ENCODE data around the gene STOML2.

DNA sequence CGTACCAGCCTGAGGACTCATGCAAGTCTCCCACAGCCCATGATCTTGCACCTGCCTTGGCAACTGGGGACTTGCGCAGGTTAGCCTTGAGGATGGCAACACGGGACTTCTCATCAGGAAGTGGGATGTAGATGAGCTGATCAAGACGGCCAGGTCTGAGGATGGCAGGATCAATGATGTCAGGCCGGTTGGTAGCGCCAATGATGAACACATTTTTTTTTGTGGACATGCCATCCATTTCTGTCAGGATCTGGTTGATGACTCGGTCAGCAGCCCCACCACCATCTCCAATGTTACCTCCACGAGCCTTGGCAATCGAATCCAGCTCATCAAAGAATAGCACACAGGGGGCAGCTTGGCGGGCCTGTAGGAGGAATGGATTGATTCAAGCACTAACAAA lies 43.5 kb downstream of the STOML2 start:
- TF ChIP-seq, protein P1, sequence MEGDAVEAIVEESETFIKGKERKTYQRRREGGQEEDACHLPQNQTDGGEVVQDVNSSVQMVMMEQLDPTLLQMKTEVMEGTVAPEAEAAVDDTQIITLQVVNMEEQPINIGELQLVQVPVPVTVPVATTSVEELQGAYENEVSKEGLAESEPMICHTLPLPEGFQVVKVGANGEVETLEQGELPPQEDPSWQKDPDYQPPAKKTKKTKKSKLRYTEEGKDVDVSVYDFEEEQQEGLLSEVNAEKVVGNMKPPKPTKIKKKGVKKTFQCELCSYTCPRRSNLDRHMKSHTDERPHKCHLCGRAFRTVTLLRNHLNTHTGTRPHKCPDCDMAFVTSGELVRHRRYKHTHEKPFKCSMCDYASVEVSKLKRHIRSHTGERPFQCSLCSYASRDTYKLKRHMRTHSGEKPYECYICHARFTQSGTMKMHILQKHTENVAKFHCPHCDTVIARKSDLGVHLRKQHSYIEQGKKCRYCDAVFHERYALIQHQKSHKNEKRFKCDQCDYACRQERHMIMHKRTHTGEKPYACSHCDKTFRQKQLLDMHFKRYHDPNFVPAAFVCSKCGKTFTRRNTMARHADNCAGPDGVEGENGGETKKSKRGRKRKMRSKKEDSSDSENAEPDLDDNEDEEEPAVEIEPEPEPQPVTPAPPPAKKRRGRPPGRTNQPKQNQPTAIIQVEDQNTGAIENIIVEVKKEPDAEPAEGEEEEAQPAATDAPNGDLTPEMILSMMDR (IDR thresholded peaks at IDR 0.05 in 4 of 5, conservative IDR thresholded peaks at IDR 0.05 in 1 of 5) = no peak
- TF ChIP-seq POLR2A (IDR thresholded peaks at IDR 0.05) = no peak

Data from gastrocnemius medialis (tissue), 4 donors.